ENCODE measurements around the gene CAMK1D. TPM values are rescaled to one million over a fixed set of nuclear protein-coding genes. Genes with fewer than 3 reads are reported as not detected.
A peak's percentile ranks its signal among the peaks of the same experiment; 100 is the strongest.

Gene CAMK1D
- total and polyA plus RNA-seq, 11 donors = 1.4 to 16.0 (median 2.5) TPM

GRCh38 chr10:12566161-12567115 lies 217.1 kb downstream of the CAMK1D start:
- Histone ChIP-seq H3K27me3 (no peaks in the 10 kb centered on the region), H3K9me3 (no peaks in the 10 kb centered on the region), H3K36me3 (no peaks in the 10 kb centered on the region), H3K4me1 (peaks cover 0 to 15% (median 0%) of the 10 kb centered on the region in 12 donors), H3K4me3 (no peak overlapping the region), H3K27ac (peak overlapping the region in 2 of 12 donors; percentile 11 to 19)
- ATAC-seq (peak in 2 of 4 donors; percentile 68 to 75), DNase-seq (peak in 1 of 5 donors; percentile 34)
- TF ChIP-seq POLR2A (IDR thresholded peaks at IDR 0.05) (no peak), CTCF (IDR thresholded peaks at IDR 0.05) (no peak)
- WGBS, 4 donors = 70 to 75% (median 71%) methylated on average over 20 of the region's 20 CpGs
- intact Hi-C loops (cut with DNase I) = no loop called here

GRCh38 chr10:12568391-12569009 lies 219.2 kb downstream of the CAMK1D start:
- ATAC-seq (no peak), DNase-seq (no peak)
- H3K36me3 ChIP-seq = no peaks in the 10 kb centered on the region
- no peak overlapping the region for H3K4me3 ChIP-seq
- peaks cover 0 to 15% (median 0%) of the 10 kb centered on the region in 12 donors for H3K4me1 ChIP-seq
- H3K27me3 ChIP-seq = no peaks in the 10 kb centered on the region
- no peak overlapping the region for H3K27ac ChIP-seq
- intact Hi-C loops (cut with DNase I) = no loop called here
- 72 to 81% (median 77%) methylated on average over 7 of the region's 7 CpGs for WGBS, 4 donors
- TF ChIP-seq CTCF (IDR thresholded peaks at IDR 0.05) = no peak
- no peak for TF ChIP-seq POLR2A (IDR thresholded peaks at IDR 0.05)
- H3K9me3 ChIP-seq = no peaks in the 10 kb centered on the region

GRCh38 chr10:12572281-12572680 lies 222.9 kb downstream of the CAMK1D start:
- Histone ChIP-seq H3K4me3 (no peak overlapping the region), H3K9me3 (peaks cover 0 to 10% (median 0%) of the 10 kb centered on the region in 12 donors), H3K36me3 (no peaks in the 10 kb centered on the region), H3K27me3 (no peaks in the 10 kb centered on the region), H3K27ac (no peak overlapping the region), H3K4me1 (peaks cover 0 to 3% (median 0%) of the 10 kb centered on the region in 12 donors)
- ATAC-seq (no peak), DNase-seq (no peak)
- 86 to 97% (median 93%) methylated on average over 3 of the region's 3 CpGs for WGBS, 4 donors
- TF ChIP-seq POLR2A (IDR thresholded peaks at IDR 0.05) (no peak), CTCF (IDR thresholded peaks at IDR 0.05) (no peak)
- intact Hi-C loops (cut with DNase I) = no loop called here

- no peak for ATAC-seq
- WGBS, 4 donors = 91 to 93% (median 92%) methylated on average over 7 of the region's 7 CpGs
- Histone ChIP-seq H3K9me3 (peaks cover 0 to 16% (median 0%) of the 10 kb centered on the region in 12 donors), H3K27me3 (no peaks in the 10 kb centered on the region), H3K27ac (no peak overlapping the region), H3K4me3 (no peak overlapping the region), H3K4me1 (peaks cover 0 to 12% (median 0%) of the 10 kb centered on the region in 12 donors), H3K36me3 (no peaks in the 10 kb centered on the region)
- TF ChIP-seq POLR2A (IDR thresholded peaks at IDR 0.05) = no peak
- TF ChIP-seq CTCF (IDR thresholded peaks at IDR 0.05) = no peak
- no peak for DNase-seq
- intact Hi-C loops (cut with DNase I) = no loop called here
These were observed 228.3 kb downstream of the CAMK1D start for GRCh38 chr10:12577610-12578009.

All from heart left ventricle (tissue), 16 donors.